Fibroblast of villous mesenchyme (primary cell): Measurements from ENCODE around the gene COL15A1. TPM values are rescaled to one million over a fixed set of nuclear protein-coding genes. Genes with fewer than 3 reads are reported as not detected.

ENCODE experiments used
- DNase-seq: peaks from one replicate; pipeline ENCODE4 v3.0.0-alpha.2; 2010; ENCODE audit warnings: low read depth
- H3K4me3 ChIP-seq: 2 replicates; pipeline ENCODE4 v1.5.1; 2011; ENCODE audit warnings: low read depth, mild to moderate bottlenecking, low read length
- total RNA-seq: library from RNA; depleted of rRNA; stranded (reverse); fragments of >200 nt; gene quantifications from 2 replicates; pipeline ENCODE4 v1.2.3, GENCODE V29; 2012
- TF ChIP-seq, protein P1 (sequence below): IDR thresholded peaks from 2 replicates; pipeline ENCODE4 v1.5.1; 2012; ENCODE audit warnings: low read depth, mild to moderate bottlenecking, low read length; ENCODE audit not compliant: insufficient read depth

COL15A1 gene
- 1.7 and 19.0 TPM in 2 replicates for total RNA-seq

DNA sequence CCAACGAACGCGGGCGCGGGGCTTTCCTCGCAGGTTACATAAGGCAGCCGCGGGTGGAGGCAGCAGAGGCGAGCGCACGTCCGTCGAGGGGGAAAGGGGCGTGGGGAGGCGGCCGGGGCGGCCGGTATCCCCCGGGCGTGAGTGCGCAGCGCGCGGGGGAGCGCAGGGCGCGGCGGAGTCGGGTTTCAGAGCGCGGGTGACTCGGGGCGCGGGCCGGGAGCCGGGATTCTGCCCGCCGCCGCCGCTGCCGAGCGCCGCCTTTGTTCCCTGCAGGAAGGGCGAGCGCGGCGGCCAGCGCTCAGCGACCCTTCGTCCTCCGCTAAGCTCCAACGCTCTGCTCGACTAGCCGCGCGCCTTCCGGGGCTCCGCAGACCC lies at the start of gene COL15A1:
Gene COL15A1 (plus strand): TSS at position 226 of the 375 bp plus-strand sequence. CDS start 155 bp downstream, outside the sequence.
- H3K4me3 ChIP-seq, result peak within 1 kb of the TSS; percentile 86
- peak; percentile 59 for DNase-seq
- TF ChIP-seq, protein P1, sequence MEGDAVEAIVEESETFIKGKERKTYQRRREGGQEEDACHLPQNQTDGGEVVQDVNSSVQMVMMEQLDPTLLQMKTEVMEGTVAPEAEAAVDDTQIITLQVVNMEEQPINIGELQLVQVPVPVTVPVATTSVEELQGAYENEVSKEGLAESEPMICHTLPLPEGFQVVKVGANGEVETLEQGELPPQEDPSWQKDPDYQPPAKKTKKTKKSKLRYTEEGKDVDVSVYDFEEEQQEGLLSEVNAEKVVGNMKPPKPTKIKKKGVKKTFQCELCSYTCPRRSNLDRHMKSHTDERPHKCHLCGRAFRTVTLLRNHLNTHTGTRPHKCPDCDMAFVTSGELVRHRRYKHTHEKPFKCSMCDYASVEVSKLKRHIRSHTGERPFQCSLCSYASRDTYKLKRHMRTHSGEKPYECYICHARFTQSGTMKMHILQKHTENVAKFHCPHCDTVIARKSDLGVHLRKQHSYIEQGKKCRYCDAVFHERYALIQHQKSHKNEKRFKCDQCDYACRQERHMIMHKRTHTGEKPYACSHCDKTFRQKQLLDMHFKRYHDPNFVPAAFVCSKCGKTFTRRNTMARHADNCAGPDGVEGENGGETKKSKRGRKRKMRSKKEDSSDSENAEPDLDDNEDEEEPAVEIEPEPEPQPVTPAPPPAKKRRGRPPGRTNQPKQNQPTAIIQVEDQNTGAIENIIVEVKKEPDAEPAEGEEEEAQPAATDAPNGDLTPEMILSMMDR, result no peak

DNA sequence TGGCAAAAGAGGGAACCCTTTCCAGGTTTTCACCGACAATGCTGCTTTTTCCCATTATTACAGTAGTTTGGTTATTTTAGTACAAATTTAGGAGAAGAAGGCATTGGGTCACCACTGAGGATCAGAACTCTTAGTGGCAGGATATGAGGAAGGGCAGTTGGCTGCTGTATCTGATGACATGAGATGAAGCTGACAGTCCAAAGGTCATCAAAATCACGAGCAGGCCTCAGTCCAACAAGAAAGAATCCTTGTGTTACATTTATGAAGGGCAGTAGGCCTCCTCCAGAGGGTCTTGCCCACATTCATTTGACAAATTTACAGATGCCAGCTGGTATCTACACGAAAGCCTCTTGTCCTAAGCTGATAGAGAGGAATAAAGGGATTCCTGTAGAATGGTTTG lies 49.5 kb upstream of the COL15A1 start:
- TF ChIP-seq, protein P1, result no peak
- no peak for DNase-seq
- H3K4me3 ChIP-seq, result no peak overlapping the region

DNA sequence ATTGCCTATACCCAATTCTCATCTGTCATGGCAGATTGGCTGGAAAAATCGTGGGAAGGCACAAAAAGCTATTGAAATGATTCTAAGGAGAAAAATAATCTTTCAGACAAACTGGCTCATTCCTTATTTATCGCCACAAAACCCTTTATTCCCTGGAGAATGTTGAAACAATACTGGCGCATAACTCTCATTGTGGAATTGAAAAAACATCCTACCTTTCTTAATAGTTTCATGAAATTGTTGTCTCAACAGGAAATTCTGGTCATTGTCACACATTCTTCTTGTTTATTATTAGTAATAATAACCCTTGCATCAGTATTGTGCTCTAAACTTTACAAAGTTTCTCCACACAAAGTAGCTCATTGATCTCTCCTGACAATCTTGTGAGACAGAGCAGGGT lies 48.9 kb upstream of the COL15A1 start:
- TF ChIP-seq, protein P1, result no peak
- no peak for DNase-seq
- no peak overlapping the region for H3K4me3 ChIP-seq

DNA sequence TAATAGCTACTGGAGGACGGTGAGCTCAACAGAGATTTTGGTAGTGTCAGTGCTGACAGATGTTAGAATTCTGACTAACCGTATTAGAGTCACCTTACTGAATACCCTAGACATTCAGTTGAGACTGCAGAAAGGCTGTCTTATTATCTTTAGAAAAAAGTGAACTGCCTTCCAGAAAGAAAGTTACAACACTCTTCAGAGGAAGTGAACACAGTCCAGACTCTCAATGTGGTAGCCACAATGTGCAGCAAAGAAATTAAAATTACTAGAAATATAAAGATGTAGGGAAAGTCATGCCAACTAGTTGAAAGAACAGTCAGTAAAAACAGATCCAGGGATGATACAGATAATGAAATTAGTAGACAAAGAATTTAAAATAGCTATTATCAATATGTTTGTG lies 47.1 kb upstream of the COL15A1 start:
- H3K4me3 ChIP-seq, result no peak overlapping the region
- TF ChIP-seq, protein P1, result no peak
- no peak for DNase-seq

DNA sequence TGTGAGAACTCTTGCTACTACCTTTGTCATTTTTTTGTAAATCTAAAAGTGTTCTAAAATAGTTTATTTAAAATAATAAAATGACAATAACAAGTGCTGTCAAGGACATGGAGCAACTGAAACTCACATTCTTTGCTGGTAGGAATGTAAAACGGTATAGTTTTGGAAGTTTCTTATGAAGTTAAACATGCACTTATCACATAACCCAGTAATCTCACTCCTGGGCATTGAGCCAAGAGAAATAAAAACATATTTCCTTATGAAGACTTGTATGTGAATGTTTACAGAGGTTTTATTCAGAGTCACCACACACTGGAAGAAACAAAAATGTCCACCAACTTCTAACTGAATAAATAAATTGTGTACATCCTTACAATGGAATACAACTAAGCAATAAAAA lies 46.0 kb upstream of the COL15A1 start:
- TF ChIP-seq, protein P1, result no peak
- H3K4me3 ChIP-seq, result no peak overlapping the region
- DNase-seq, result peak; percentile 93

DNA sequence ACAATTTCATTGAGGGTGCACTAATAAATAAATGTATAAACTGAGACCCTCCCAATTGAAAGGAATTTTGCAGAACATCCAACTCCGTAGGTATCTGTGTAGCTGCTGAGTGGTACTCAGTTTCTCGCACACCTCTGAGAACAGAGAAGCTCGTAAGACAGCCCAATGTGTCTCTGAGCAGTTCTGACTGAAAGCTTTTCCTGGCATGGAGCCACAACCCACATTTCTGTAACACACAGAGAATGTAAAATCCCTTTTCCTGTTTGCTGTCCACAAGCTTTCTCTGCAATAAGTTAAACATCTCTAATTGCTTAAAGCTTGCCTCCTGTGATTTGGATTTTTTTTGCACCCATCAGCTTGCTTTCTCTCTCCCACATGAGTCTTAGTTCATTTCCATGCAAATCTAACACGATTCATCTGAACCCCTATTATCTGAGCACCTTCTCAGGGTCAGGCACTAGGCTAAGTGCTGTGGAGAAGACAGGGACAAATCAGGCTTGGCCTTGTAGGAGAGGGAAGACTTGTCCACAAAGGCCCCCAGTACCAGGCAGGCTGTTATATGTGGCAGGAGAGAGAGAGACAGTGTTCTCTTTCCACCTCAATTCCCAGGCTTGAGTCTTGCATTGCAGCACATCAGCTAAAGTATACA lies 44.2 kb upstream of the COL15A1 start:
- TF ChIP-seq, protein P1, result no peak
- DNase-seq, result peak; percentile 95
- no peak overlapping the region for H3K4me3 ChIP-seq

DNA sequence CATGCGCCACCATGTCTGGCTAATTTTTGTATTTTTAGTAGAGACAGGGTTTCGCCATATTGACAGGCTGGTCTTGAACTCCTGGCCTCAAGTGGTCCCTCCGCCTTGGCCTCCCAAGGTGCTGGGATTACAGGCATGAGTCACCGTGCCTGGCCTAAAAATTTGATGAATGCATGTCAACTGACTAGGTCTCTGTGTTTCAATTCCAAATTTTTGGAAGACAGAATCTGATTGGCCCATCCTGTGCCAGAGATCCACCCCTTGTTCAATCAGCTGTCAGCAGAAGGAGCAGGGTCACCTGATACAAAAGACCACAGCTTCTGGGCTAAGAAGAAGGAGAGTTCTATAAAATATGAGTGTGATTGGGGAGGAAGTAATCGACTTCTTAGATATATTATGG lies 43.5 kb upstream of the COL15A1 start:
- DNase-seq, result no peak
- TF ChIP-seq, protein P1, result no peak
- no peak overlapping the region for H3K4me3 ChIP-seq
